Lung (tissue), 12 donors: ENCODE results near the gene ADAMTS17. TPM values are rescaled to one million over a fixed set of nuclear protein-coding genes. Genes with fewer than 3 reads are reported as not detected.

Experiments
- ATAC-seq: fragments of 200-7000 bp; cut with Tn5 transposase; one replicate; pipeline ENCODE4 v1.9.1; 2020; ENCODE audit warnings: moderate number of reproducible peaks; ENCODE audit not compliant: insufficient read depth, low FRiP score
- DNase-seq, 3 donors: peaks; one replicate each; pipeline ENCODE4 v3.0.0-alpha.2; 2013 to 2017
- H3K27ac ChIP-seq, 2 donors: one replicate each; pipeline ENCODE4 v1.5.1; 2013; ENCODE audit warnings: mild to moderate bottlenecking in 2 of 2, moderate library complexity in 2 of 2, control low read depth in 1 of 2, inconsistent platforms in 1 of 2, low read depth in 1 of 2, low read length in 1 of 2
- H3K27me3 ChIP-seq, 3 donors: one replicate each; pipeline ENCODE4 v1.5.1; 2013; ENCODE audit warnings: low read length in 2 of 3; ENCODE audit not compliant: control insufficient read depth in 3 of 3, insufficient read depth in 3 of 3
- H3K36me3 ChIP-seq, 4 donors: one replicate each; pipeline ENCODE4 v1.5.1; 2013; ENCODE audit warnings: low read length in 4 of 4, mild to moderate bottlenecking in 1 of 4, moderate library complexity in 1 of 4; ENCODE audit not compliant: control insufficient read depth in 4 of 4, insufficient read depth in 4 of 4
- H3K4me1 ChIP-seq, 5 donors: one replicate each; pipeline ENCODE4 v1.5.1; 2013; ENCODE audit warnings: low read length in 5 of 5, mild to moderate bottlenecking in 2 of 5, moderate library complexity in 1 of 5; ENCODE audit not compliant: control insufficient read depth in 5 of 5, insufficient read depth in 5 of 5
- H3K4me3 ChIP-seq: one replicate; pipeline ENCODE4 v1.5.1; 2013; ENCODE audit warnings: mild to moderate bottlenecking, control low read depth, moderate library complexity
- H3K9ac ChIP-seq, 2 donors: one replicate each; pipeline ENCODE4 v1.5.1; 2013; ENCODE audit warnings: low read length in 2 of 2, control low read depth in 1 of 2; ENCODE audit not compliant: insufficient read depth in 1 of 2
- H3K9me3 ChIP-seq, 4 donors: one replicate each; pipeline ENCODE4 v1.5.1; 2013; ENCODE audit warnings: low read length in 3 of 4, mild to moderate bottlenecking in 1 of 4, moderate library complexity in 1 of 4; ENCODE audit not compliant: control insufficient read depth in 4 of 4, insufficient read depth in 3 of 4
- CTCF ChIP-seq: IDR thresholded peaks from 2 replicates; pipeline ENCODE4 v1.5.1; 2012; ENCODE audit warnings: mild to moderate bottlenecking; ENCODE audit errors: control extremely low read depth, extremely low read depth
- WGBS, 2 donors: extraction: QIAGEN DNeasy Blood & Tissue Kit; methylation state at CpG; one replicate each; pipeline ENCODE4 v1.1.7; 2013; 5-methylcytosine and 5-hydroxymethylcytosine counted together
- polyA plus RNA-seq, 2 donors: library from polyadenylated mRNA; stranded (reverse); fragments of 200-250 nt; gene quantifications; one replicate each; pipeline ENCODE4 v1.2.1, GENCODE V29; 2013
- total RNA-seq, 2 donors: library from RNA; depleted of rRNA in 1 of 2; stranded (reverse); fragments of >200 nt in 1 of 2; gene quantifications; one replicate each; pipeline ENCODE4 v1.2.1, GENCODE V29; 2014 to 2021
- donor health status: control.
- donor health status: control.
- donor health status: Bipolar disorder and iron deficiency.
- donor health status: healthy.
- donor health status: DM: yes; HTN: yes; CAD: no.

ADAMTS17 gene
- total and polyA plus RNA-seq, 4 donors, result 0.47 to 6.6 (median 2.2) TPM

GRCh38 chr15:100152463-100152862, 189.3 kb downstream of the ADAMTS17 start:
- no peak for ATAC-seq

GRCh38 chr15:100150906-100151305, 190.9 kb downstream of the ADAMTS17 start:
- no peak for DNase-seq
- no peak for TF ChIP-seq CTCF
- no peak overlapping the region for H3K27ac ChIP-seq
- no peaks in the 10 kb centered on the region for H3K27me3 ChIP-seq
- H3K4me1 ChIP-seq, result peaks cover 0 to 2% (median 0%) of the 10 kb centered on the region in 5 donors
- ATAC-seq, result no peak
- H3K9ac ChIP-seq, result no peak overlapping the region
- H3K4me3 ChIP-seq, result no peak overlapping the region
- H3K36me3 ChIP-seq, result peaks cover 0 to 3% (median 0%) of the 10 kb centered on the region in 4 donors
- peaks cover 0 to 19% (median 9%) of the 10 kb centered on the region in 4 donors for H3K9me3 ChIP-seq
- WGBS, 2 donors, result 85 to 91% methylated on average over 8 of the region's 8 CpGs

More at GRCh38 chr15:100152463-100152862, 189.3 kb downstream of the ADAMTS17 start:
- Histone ChIP-seq H3K9ac (no peak overlapping the region), H3K4me1 (peaks cover 0 to 2% (median 0%) of the 10 kb centered on the region in 5 donors), H3K9me3 (peaks cover 0 to 17% (median 7%) of the 10 kb centered on the region in 4 donors), H3K36me3 (peaks cover 0 to 3% (median 0%) of the 10 kb centered on the region in 4 donors), H3K27ac (no peak overlapping the region), H3K4me3 (no peak overlapping the region), H3K27me3 (no peaks in the 10 kb centered on the region)
- 80 to 88% methylated on average over 8 of the region's 8 CpGs for WGBS, 2 donors
- no peak for TF ChIP-seq CTCF
- DNase-seq, result no peak

GRCh38 chr15:100147828-100148227, 193.9 kb downstream of the ADAMTS17 start:
- no peaks in the 10 kb centered on the region for H3K27me3 ChIP-seq
- no peak overlapping the region for H3K9ac ChIP-seq
- peaks cover 0 to 3% (median 0%) of the 10 kb centered on the region in 4 donors for H3K36me3 ChIP-seq
- no peak for ATAC-seq
- peaks cover 0 to 9% (median 1%) of the 10 kb centered on the region in 5 donors for H3K4me1 ChIP-seq
- no peak overlapping the region for H3K4me3 ChIP-seq
- H3K27ac ChIP-seq, result no peak overlapping the region
- H3K9me3 ChIP-seq, result peaks cover 0 to 19% (median 9%) of the 10 kb centered on the region in 4 donors
- WGBS, 2 donors, result 94 to 96% methylated on average over 3 of the region's 3 CpGs
- TF ChIP-seq CTCF, result no peak
- DNase-seq, result no peak

- WGBS, 2 donors, result 84 to 90% methylated on average over 1 of the region's 1 CpG
- Histone ChIP-seq H3K9ac (no peak overlapping the region), H3K36me3 (no peaks in the 10 kb centered on the region), H3K9me3 (peaks cover 0 to 12% (median 5%) of the 10 kb centered on the region in 4 donors), H3K4me3 (no peak overlapping the region), H3K4me1 (peaks cover 0 to 30% (median 10%) of the 10 kb centered on the region in 5 donors), H3K27me3 (no peaks in the 10 kb centered on the region), H3K27ac (no peak overlapping the region)
- ATAC-seq (no peak), DNase-seq (peak in 2 of 3 donors; percentile 89 to 93)
- no peak for TF ChIP-seq CTCF
Observed at GRCh38 chr15:100143378-100143777, 198.4 kb downstream of the ADAMTS17 start.
